DMS 273 treated with DMSO at 0.1 percent for 48 hours (cell line): Measurements from ENCODE around the gene IKZF4.
"Not testable (repeated sequence)": the region's sequence is repeated elsewhere in the genome, so short reads cannot be mapped to it uniquely, and the experiment has no call there.

Experiments
- DNase-seq: peaks from one replicate; lab custom pipeline; 2025; lab: John Stamatoyannopoulos, UW

The IKZF4 gene

DNA sequence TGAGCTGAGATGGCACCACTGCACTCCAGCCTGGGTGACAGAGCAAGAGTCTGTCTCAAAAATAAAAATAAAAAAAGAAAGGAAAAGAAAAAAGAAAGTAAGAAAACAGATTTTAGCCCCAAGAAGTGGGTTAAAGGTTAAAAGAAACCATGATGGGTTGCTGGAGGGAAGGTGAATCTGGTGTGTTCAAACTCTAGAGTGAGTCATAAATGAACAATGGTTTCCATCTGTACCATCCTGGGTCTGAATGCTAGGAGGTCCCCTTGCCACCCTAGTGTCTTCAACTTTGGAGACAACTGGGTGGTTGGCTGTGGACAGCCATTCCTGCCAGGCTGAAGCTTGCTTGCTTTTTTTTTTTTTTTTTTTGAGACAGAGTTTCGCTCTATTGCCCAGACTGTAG is 19.3 kb downstream of the IKZF4 start:
- no peak for DNase-seq

DNA sequence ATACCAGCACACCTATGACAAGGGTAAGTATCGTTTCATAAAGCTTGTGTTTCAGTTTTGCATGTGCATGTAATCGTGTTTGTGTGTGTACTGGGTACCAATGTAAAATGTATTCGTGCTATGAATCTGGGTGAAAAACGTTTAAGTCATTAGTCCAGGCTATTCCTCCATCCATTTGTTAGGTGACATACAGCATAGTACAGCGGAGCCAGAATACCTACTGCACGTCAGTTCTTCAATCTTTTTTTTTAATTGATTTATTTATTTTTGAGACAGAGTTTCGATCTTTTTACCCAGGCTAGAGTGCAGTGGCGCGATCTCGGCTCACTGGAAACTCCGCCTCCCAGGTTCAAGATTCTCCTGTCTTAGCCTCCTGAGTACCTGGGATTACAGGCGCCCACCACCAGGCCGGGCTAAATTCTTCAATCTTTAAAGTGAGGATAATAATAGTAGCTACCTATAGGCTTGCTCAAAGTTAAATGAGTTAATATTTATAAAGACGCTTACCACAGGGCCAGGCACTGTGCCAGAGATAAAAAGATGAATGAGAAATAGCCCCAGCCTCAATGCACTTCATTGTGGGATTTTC is 20.2 kb downstream of the IKZF4 start:
- no peak for DNase-seq

DNA sequence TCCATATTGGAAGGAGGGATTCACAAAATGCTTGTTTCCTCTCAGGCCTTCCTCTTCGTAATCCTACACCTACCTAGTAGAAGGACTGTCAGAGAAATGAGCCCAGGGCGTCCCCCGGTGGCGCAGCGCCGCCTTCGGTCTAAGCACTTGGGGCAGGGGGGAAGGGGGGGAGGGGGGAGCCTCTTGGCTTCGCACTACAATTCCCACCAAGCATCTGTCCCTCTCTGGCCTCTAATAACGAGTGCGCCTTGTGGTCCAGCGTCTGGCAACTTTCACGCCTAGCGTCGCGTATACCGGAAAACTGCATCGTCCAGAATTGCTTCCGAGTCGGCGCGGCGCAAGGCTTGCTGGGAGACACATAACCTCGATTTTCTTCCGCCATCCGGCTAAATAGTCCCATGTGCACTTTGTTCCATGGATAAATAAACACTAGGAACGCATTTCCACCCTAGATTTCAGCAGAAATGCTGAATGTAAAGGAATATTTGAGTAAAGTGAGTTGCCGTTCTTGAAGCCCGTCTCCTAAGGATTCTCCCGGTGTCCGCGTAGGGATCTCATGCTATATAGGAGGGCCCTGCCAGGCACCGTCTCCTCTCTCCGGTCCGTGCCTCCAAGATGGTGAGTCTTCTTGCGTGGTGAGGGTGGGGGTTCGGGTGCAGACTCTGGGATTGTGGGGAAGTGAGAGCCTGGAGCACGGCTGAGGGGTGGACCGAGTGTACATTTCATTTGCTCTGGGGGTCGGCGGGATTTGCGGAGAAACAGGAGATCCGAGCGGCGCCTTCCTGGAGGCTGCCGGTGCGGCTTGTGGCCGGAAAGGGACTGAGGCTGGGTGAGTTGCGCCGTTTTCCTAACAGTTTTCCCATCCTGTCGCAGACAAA is 20.9 kb downstream of the IKZF4 start, which contains the start of gene RPS26:
Gene RPS26, plus strand, starts transcription at position 367 of the 878 bp plus-strand sequence. Its CDS starts 249 bp downstream, at position 616.
- DNase-seq: peak; percentile 98

DNA sequence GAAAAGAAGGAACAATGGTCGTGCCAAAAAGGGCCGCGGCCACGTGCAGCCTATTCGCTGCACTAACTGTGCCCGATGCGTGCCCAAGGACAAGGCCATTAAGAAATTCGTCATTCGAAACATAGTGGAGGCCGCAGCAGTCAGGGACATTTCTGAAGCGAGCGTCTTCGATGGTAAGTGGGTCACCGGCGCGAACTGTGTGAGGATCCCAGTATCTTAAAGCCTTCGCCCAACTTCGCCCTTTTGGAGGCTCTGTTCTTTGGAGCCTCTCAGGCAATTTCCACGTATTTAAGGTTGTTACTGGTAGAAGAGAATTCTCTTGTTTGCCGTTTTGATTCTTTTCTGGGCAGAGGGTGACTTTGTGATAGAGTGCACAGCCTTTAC is 21.6 kb downstream of the IKZF4 start:
- not testable (repeated sequence) for DNase-seq

DNA sequence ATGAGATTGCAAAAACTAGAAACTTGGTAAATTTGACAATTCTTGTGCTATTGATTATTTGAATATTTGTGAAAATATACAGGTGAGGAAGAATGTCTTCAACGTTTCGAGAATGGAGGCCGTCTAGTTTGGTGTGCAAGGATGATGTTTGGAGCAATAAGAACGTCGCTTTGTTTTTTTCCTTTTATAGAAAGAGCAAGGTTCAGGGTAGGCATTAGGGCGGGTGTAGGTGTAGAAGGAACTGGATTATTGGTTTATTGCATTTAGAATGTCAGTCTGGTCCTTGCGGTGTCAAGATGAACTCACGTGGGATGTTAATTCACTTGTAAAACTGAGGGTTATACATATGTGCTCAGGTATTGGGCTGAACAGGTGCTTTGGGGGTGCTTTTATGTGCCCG is 22.0 kb downstream of the IKZF4 start:
- DNase-seq: no peak

DNA sequence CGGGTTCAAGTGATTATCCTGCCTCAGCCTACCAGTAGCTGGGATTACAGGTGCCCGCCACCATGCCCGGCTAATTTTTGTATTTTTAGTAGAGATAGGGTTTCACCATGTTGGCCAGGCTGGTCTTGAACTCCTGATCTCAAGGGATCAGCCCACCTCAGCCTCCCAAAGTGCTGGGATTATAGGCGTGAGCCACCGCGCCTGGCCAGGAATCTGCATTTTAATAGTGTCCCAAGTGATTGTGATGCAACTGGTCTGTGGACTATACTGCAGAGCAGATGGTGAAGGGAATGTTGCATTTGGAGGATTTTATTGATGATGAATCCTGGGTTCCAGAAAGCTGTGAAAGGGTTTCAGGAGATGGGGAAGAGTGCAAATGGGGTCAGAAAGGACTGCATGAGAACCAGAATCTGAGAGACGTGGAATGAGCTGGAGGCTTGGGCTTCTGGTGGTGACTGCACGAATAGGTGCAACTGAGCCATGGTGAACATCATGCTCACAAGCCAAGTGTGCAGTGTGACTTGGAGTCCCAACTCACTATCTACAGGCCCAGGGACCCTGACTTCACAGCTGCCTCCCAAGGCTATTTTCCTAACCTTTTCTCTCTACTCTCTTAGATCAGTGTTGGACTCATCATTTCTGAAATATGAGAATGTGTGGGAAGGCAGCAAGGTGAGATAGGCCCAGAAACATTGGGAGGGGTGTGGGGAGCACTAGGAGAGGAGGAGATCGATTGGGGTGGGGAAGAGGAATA is 25.4 kb downstream of the IKZF4 start:
- no peak for DNase-seq

DNA sequence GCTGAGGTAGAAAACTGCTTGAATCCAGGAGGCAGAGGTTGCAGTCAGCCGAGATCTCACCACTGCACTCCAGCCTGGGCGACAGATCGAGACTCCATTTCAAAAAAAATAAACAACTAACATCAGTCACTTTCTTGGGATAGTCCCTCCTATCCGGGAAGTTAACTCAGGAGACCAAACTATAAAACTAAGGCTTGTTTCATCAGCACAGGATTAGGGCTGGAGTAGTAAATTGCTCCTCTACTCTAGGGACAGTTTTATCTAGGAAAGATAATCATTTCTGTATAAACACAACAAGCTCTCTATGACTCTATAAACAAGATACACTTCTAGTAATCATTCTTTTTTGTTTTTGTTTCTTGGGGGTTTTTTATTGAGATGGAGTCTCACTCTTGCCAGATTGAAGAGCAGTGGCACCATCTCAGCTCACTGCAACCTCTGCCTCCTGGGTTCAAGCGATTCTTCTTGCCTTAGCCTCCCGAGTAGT is 32.6 kb downstream of the IKZF4 start:
- DNase-seq: no peak

DNA sequence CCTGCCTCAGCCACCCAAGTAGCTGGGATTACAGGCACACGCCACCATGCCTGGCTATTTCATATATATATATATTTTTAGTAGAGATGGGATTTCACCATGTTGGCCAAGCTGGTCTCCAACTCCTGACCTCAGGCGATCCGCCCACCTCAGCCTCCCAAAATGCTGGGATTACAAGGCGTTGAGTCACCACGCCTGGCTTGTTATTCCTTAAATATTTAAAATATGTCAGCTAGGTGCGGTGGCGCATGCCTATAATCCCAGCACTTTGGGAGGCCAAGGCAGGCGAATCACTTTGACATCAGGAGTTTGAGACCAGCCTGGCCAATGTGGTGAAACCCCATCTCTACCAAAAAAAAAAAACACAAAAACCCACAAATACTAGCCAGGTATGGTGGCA is 39.1 kb downstream of the IKZF4 start:
- DNase-seq: not testable (repeated sequence)

DNA sequence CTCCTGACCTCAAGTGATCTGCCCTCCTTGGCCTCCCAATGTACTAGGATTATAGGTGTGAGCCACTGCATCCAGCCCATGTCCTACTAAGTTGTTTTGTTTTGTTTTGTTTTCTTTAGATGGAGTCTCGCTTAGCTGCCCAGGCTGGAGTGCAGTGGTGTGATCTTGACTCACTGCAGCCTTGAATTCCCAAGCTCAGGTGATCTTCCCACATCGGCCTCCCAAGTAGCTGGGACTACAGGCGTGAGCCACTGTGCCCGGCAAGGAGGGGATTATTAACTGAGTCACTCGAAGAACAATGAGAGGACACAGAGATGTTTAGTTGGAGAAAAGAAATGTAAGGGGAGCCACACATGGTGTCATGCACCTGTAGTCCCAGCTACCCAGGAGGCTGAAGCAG is 41.1 kb downstream of the IKZF4 start:
- DNase-seq: no peak

DNA sequence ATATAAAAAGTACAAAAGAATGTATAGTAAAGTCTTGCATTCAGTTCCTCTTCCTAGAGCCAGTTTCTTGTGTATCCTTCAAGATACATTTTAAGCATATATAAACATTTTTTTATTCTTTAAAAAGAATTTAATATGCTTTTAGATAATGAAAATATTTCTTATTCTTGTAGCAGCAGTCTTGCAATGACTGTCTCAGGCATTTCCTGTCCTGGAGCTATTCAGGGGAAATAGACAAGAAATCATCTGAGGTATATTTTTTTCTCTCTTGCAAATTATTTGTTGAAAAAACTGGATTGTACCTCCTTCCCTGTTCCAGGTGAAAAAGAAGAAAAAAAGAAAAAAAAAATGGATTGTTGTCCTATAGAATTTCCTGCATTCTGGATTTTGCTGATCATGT is 42.2 kb downstream of the IKZF4 start:
- no peak for DNase-seq

DNA sequence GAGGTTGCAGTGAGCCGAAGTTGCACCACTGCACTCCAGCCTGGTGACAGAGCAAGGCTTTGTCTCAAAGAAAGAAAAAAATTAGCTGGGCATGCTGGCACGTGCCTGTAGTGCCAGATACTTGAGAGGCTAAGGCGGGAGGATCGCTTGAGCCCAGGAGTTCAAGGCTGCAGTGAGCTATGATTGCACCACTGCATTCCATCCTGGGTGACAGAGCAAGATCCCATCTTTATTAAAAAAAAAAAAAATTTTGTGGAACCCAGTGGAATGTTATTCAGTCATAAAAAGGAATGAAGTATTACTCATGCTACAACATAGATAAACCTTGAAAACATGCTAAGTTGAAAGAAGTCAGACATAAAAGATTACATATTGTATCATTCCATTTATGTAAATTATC is 50.8 kb downstream of the IKZF4 start:
- no peak for DNase-seq

DNA sequence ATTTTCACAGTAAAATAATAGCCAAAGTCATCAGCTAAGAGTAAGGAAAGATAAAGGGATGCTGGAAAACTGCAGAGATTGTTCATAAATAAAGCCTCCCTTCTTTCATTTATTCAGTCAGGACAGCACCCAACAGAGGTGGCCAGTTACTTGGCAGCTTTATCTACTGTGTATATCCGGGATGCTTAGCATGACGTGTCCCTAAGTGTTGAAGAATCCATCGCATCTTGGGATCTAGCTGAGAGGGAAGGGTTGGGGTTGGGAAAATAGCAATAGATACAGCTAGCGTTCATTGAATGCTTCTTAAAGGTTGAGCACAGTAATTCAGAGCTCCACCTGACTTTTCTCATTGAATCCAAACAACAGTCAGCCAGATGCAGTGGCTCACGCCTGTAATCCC is 53.6 kb downstream of the IKZF4 start:
- DNase-seq: no peak

DNA sequence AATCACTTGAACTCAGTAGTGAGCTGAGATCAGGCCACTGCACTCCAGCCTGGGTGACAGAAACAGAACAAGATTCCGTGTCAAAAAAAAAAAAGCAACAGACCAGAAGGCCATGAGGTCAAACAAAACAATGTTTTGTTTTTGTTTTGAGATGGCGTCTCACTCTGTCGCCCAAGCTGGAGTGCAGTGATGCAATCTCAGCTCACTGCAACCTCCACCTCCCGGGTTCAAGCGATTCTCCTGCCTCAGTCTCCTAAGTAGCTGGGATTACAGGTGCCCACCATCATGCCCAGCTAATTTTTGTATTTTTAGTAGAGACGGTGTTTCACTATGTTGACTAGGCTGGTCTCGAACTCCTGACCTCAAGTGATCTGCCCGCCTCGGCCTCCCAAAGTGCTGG is 57.1 kb downstream of the IKZF4 start:
- not testable (repeated sequence) for DNase-seq

DNA sequence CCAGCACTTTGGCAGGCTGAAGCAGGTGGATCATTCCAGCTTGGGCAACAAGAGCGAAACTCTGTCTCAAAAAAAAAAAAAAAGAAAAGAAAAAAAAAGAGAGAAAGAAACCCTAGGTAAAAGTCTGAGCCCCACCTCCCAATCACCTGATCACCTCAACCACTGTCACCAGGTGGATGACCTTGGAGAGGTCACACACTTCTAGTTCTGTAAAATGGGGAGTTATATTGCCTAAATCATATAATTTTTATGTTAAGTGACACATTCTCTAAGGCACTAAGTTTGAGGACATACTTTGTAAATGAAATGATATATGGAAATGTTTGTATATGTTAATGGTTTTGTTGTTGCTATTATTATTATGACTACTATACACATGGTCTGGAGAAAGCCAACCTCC is 57.6 kb downstream of the IKZF4 start:
- DNase-seq: no peak

DNA sequence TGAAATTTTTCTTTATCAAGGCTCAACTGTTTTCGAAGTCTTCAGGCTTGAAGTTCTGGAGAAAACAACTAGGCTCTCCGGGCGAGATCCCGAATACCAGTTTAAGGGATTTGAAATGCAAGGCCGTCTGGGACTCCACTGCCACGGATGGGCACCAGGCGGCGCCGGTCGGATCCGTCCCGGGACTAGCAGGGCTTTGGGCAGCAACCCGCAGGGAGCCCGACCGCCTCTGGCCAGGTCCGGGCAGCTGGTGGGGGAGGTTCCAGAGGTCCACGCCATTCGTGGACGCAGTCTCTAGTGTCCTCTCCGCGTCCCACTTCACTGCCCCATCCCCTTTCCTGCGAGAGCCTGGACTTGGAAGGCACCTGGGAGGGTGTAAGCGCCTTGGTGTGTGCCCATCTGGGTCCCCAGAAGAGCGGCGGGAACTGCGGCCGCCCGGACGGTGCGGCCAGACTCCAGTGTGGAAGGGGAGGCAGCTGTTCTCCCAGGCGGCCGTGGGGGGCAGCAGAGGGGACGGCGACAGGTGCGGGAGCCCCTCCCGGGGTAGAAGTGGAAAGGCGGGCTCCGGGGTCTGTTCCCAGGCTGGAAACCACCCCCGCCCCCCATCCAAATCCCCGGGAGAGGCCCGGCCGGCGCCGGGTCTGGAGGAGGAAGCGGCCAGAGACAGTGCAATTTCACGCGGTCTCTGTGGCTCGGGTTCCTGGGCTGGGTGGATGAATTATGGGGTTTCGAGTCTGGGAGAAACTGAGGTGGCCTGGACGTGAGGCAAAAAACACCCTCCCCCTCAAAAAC is 58.3 kb downstream of the IKZF4 start:
- DNase-seq: peak; percentile 44

DNA sequence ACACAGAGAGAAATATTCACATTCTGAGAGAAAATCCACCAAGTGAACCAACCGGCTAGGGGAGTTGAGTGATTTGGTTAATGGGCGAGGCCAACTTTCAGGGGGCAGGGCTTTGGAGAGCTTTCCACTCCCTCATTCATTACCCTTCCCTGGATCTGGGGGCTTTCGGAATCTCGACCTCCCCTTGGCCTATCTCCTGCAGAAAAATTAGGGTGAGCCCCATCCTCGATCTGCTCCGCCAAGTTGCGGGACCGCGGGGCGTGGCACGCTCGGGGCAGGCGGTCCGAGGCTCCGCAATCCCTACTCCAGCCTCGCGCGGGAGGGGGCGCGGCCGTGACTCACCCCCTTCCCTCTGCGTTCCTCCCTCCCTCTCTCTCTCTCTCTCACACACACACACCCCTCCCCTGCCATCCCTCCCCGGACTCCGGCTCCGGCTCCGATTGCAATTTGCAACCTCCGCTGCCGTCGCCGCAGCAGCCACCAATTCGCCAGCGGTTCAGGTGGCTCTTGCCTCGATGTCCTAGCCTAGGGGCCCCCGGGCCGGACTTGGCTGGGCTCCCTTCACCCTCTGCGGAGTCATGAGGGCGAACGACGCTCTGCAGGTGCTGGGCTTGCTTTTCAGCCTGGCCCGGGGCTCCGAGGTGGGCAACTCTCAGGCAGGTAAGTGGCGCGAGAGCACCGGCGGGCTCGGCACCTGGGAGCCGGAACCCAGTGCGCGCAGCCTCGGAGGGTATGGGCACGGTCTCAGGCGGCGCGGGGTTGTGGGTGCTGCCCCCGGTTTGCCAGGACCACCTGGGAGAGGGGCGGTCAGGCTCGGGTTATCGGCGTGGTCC is 59.1 kb downstream of the IKZF4 start, which contains the start of gene ERBB3:
Gene ERBB3, plus strand, starts transcription at position 443 of the 833 bp plus-strand sequence. Its CDS starts 136 bp downstream, at position 579.
- no peak for DNase-seq

DNA sequence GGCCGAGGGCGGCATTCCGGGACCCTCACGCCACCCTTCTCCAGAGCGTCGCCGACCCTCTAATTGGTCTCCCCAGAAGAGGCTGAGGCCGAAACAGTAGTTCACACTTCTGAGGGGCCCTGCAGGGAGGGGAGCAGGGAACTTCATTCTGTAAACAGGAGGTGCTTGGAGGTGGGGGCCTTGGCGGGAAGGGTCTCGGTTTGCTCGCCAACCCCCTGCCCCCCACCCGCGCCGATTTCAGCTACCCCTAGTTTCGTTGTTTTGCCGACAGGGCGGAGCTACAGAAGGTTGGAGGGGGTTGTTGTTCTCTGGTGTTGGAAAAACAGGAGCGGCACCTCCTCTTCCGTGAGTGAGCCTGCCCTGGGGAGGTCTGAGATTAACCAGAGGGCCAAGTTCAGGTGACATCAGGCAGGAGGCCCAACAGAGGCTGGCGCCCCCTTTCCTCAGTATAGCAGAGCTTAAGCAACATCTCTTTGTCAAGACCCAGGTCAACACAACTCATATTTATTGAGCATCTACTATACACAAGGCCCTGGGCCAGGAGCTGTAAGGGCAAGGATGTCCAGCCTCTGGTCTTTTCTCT is 59.8 kb downstream of the IKZF4 start:
- no peak for DNase-seq

DNA sequence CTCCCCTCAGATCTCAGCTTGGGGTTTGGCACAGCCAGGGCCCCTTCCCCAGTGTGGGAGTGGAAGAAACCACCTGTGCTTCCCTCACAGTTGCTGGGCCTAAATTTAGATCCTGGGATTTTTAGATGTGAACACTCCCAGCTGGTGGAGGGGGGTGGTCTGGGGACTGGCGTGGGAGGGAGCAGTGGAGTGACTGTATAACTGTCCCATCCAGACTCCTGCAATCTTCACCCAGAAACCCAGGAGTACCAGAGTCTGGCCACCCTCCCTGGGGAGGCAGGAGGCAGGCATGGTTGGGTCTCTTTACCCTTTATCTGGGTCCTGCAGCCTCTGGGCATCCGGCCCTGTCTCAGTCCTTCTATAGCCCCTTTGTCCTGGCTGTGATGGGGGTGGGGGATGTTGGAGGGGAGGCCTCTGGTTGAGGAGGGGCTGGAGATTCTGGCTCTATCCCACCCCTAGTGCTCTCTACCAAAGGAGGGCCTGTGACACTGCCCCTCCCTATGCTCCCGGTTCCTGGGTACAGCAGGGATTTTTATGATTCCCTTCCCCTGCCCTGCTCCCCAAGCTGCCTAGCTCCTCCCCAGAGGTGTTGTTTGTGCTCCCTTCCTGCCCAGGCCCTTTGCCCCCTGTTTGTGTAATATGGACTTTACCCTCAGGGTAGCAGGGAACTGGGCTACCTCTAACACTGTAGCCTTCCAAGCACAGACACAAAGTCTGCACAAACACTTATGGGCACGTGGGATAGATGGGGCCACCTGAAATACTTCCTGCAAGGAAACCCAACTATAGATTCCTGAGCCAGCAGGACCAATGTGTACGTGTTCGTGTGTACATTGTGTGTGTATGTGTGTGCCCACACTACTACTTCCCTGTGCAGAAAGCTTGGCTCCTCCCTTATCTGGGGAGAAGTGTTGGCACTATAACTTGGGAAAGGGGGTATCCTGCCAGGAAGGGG is 60.8 kb downstream of the IKZF4 start:
- no peak for DNase-seq

DNA sequence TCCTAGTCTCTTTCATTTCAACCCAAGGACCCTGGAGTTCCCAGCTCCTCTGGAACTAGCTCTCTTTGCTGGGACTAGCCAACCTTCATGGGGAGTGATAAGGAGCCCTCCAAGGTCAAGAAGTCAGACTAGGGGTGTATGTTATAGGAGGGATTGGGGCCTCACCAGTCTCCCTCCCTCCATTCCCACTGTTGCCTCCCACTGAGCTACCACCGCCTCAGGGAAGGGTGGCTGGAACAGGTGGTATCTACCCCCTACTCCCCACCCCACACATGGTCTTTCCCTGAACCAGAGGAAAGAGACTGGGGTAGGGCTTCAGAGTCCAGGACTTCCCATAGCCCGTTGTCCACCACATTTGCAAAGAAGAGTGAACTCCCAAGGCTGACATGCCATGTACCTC is 61.5 kb downstream of the IKZF4 start:
- DNase-seq: no peak
